Testis (tissue), 2 donors: ENCODE measurements around the gene PELI1.

ENCODE experiments used
- POLR2A ChIP-seq: fragments of 450-650 bp; IDR thresholded peaks from one replicate; pipeline ENCODE4 v1.6.1; 2017; ENCODE audit warnings: antibody characterized with exemption, mild to moderate bottlenecking, moderate library complexity
- TF ChIP-seq, protein P1 (sequence below), 3 experiments: fragments of 450-650 bp in 2 of 3; fragments of 200-600 bp in 1 of 3; sonication (generic) in 1 of 3; IDR thresholded peaks; one replicate each; pipeline ENCODE4 v1.5.1; 2016 to 2019; ENCODE audit warnings: antibody characterized with exemption in 3 of 3, mild to moderate bottlenecking in 2 of 3, moderate library complexity in 1 of 3

DNA sequence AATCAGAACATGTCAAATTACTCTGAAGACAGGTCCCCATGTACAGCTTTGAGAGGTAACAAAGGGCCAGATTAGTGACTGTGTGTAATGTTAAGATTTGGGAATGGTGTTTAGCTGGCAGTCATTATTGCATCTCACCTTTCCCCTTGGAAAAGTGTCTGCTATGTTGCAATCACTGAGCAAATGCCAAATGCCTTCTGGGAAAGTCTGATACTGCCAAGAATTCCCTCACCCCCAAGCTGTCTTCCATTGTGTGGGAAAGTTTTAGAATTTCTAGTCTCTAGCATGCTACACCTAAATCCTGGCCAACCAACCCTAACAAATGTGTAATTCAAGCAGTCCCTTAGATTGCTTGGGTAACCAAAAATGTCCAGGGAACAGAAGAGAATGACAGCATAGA lies 13.6 kb upstream of the PELI1 start:
- TF ChIP-seq, protein P1, sequence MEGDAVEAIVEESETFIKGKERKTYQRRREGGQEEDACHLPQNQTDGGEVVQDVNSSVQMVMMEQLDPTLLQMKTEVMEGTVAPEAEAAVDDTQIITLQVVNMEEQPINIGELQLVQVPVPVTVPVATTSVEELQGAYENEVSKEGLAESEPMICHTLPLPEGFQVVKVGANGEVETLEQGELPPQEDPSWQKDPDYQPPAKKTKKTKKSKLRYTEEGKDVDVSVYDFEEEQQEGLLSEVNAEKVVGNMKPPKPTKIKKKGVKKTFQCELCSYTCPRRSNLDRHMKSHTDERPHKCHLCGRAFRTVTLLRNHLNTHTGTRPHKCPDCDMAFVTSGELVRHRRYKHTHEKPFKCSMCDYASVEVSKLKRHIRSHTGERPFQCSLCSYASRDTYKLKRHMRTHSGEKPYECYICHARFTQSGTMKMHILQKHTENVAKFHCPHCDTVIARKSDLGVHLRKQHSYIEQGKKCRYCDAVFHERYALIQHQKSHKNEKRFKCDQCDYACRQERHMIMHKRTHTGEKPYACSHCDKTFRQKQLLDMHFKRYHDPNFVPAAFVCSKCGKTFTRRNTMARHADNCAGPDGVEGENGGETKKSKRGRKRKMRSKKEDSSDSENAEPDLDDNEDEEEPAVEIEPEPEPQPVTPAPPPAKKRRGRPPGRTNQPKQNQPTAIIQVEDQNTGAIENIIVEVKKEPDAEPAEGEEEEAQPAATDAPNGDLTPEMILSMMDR (IDR thresholded peaks at IDR 0.05) = no peak
- no peak for TF ChIP-seq POLR2A
